ENCODE results near the gene OR10A6. TPM values are rescaled to one million over a fixed set of nuclear protein-coding genes. Genes with fewer than 3 reads are reported as not detected.

The OR10A6 gene
- total RNA-seq, 1 experiment from 2014 or later, result not detected

GRCh38 chr11:7968686-7969085 lies 37.6 kb upstream of the OR10A6 start:
- intact Hi-C loops (cut with micrococcal nuclease; ENCODE audit: unreplicated experiment), result no loop called here
- no peaks in the 10 kb centered on the region for H3F3A ChIP-seq (ENCODE audit: insufficient read depth, low read depth)
- no peaks in the 10 kb centered on the region for H3K9me3 ChIP-seq (ENCODE audit: insufficient read depth, low read depth)
- no peak overlapping the region for H3K4me3 ChIP-seq
- no peak overlapping the region for H3K4me2 ChIP-seq
- no peaks in the 10 kb centered on the region for H3K9me2 ChIP-seq (ENCODE audit: insufficient read depth)
- no peak overlapping the region for H2AFZ ChIP-seq
- BruUV-seq (replicated peaks), result no TSS peak
- H3K27ac ChIP-seq, result no peak overlapping the region
- peaks cover 14% of the 10 kb centered on the region for H3K4me1 ChIP-seq (replicated peaks; ENCODE audit: insufficient read depth)
- ChIA-PET POLR2A (ENCODE audit: unreplicated experiment) (no interaction called here), CTCF (no interaction called here)
- H4K20me1 ChIP-seq (ENCODE audit: insufficient read depth), result no peaks in the 10 kb centered on the region
- TF ChIP-seq EZH2 (IDR thresholded peaks at IDR 0.05; ENCODE audit: low read depth), result no peak
- no peak for TF ChIP-seq CTCF (conservative IDR thresholded peaks at IDR 0.05)
- H3K36me3 ChIP-seq (ENCODE audit: low read depth), result no peaks in the 10 kb centered on the region
- no peak for DNase-seq
- no peaks in the 10 kb centered on the region for H3K27me3 ChIP-seq (ENCODE audit: insufficient read depth, low read depth)
- no peaks in the 10 kb centered on the region for H3K79me2 ChIP-seq (ENCODE audit: low read depth)

- ChIA-PET CTCF (no interaction called here), POLR2A (ENCODE audit: unreplicated experiment) (no interaction called here)
- intact Hi-C loops (cut with micrococcal nuclease; ENCODE audit: unreplicated experiment), result no loop called here
- Histone ChIP-seq H3K27ac (no peak overlapping the region), H3K4me3 (no peak overlapping the region), H3K4me2 (no peak overlapping the region), H2AFZ (no peak overlapping the region), H3K4me1 (replicated peaks; ENCODE audit: insufficient read depth) (peaks cover 14% of the 10 kb centered on the region), H3K9me3 (ENCODE audit: insufficient read depth, low read depth) (no peaks in the 10 kb centered on the region), H3K36me3 (ENCODE audit: low read depth) (no peaks in the 10 kb centered on the region), H3K9me2 (ENCODE audit: insufficient read depth) (no peaks in the 10 kb centered on the region), H3K27me3 (ENCODE audit: insufficient read depth, low read depth) (no peaks in the 10 kb centered on the region), H3K79me2 (ENCODE audit: low read depth) (no peaks in the 10 kb centered on the region), H4K20me1 (ENCODE audit: insufficient read depth) (no peaks in the 10 kb centered on the region), H3F3A (ENCODE audit: insufficient read depth, low read depth) (no peaks in the 10 kb centered on the region)
- BruUV-seq (replicated peaks), result no TSS peak
- no peak for DNase-seq
- no peak for TF ChIP-seq EZH2 (IDR thresholded peaks at IDR 0.05; ENCODE audit: low read depth)
- TF ChIP-seq CTCF (conservative IDR thresholded peaks at IDR 0.05), result no peak
These were observed 36.8 kb upstream of the OR10A6 start for GRCh38 chr11:7967826-7968225.

- no peaks in the 10 kb centered on the region for H3K79me2 ChIP-seq (ENCODE audit: low read depth)
- no peaks in the 10 kb centered on the region for H3F3A ChIP-seq (ENCODE audit: insufficient read depth, low read depth)
- intact Hi-C loops (cut with micrococcal nuclease; ENCODE audit: unreplicated experiment), result no loop called here
- H2AFZ ChIP-seq, result no peak overlapping the region
- H3K4me2 ChIP-seq, result no peak overlapping the region
- no peaks in the 10 kb centered on the region for H3K9me3 ChIP-seq (ENCODE audit: insufficient read depth, low read depth)
- H3K4me1 ChIP-seq (replicated peaks; ENCODE audit: insufficient read depth), result peaks cover 14% of the 10 kb centered on the region
- POLR2A ChIA-PET (ENCODE audit: unreplicated experiment), result no interaction called here
- H4K20me1 ChIP-seq (ENCODE audit: insufficient read depth), result no peaks in the 10 kb centered on the region
- H3K36me3 ChIP-seq (ENCODE audit: low read depth), result no peaks in the 10 kb centered on the region
- TF ChIP-seq CTCF (conservative IDR thresholded peaks at IDR 0.05) (no peak), EZH2 (IDR thresholded peaks at IDR 0.05; ENCODE audit: low read depth) (no peak)
- H3K9me2 ChIP-seq (ENCODE audit: insufficient read depth), result no peaks in the 10 kb centered on the region
- DNase-seq, result no peak
- H3K27me3 ChIP-seq (ENCODE audit: insufficient read depth, low read depth), result no peaks in the 10 kb centered on the region
- no peak overlapping the region for H3K4me3 ChIP-seq
- CTCF ChIA-PET, result no interaction called here
- BruUV-seq (replicated peaks), result no TSS peak
- H3K27ac ChIP-seq, result no peak overlapping the region
These were observed 36.0 kb upstream of the OR10A6 start for GRCh38 chr11:7967097-7967496.

All from PC-9 (cell line).